Activated CD4-positive, alpha-beta memory T cell treated with anti-CD3 and anti-CD28 coated beads, Interleukin-2, amount 10 ng/mL, durations not matched to agents 7 days and 5 days (primary cell): ENCODE data around the gene TMEM250. TPM values are rescaled to one million over a fixed set of nuclear protein-coding genes. Genes with fewer than 3 reads are reported as not detected.
A peak's percentile ranks its signal among the peaks of the same experiment; 100 is the strongest.

Experiments used
- CTCF ChIA-PET: fragments of 350-600 bp; sonication (Branson Sonifier 250); formaldehyde crosslinking; loops from one replicate; lab custom pipeline; 2021; ENCODE audit warnings: antibody characterized with exemption, inconsistent platforms; lab: Charles Lee
- POLR2A ChIA-PET: fragments of 350-600 bp; sonication (Branson Sonifier 250); formaldehyde crosslinking; loops from one replicate; lab custom pipeline; 2021; ENCODE audit warnings: antibody characterized with exemption; lab: Charles Lee
- DNase-seq: peaks from one replicate; pipeline ENCODE4 v3.0.0-alpha.2; 2020
- H3K27ac Mint-ChIP-seq: one replicate; pipeline ENCODE4 v1.8.0; 2021; ENCODE audit warnings: mild to moderate bottlenecking, mixed read lengths
- H3K27me3 Mint-ChIP-seq: one replicate; pipeline ENCODE4 v1.8.0; 2021; ENCODE audit warnings: mixed read lengths
- H3K36me3 Mint-ChIP-seq: one replicate; pipeline ENCODE4 v1.8.0; 2021; ENCODE audit warnings: low read depth, mixed read lengths
- H3K4me1 Mint-ChIP-seq: one replicate; pipeline ENCODE4 v1.8.0; 2021; ENCODE audit warnings: mixed read lengths
- H3K4me3 Mint-ChIP-seq: one replicate; pipeline ENCODE4 v1.8.0; 2021; ENCODE audit warnings: mild to moderate bottlenecking, mixed read lengths
- H3K9me3 Mint-ChIP-seq: one replicate; pipeline ENCODE4 v1.8.0; 2021; ENCODE audit warnings: mixed read lengths
- total RNA-seq, 2 experiments: library from RNA; stranded (reverse); gene quantifications; one replicate each; pipeline ENCODE4 v1.2.3, GENCODE V29; 2021

The TMEM250 gene
- total RNA-seq, 2 experiments from 2014 or later: 47.0 to 49.0 TPM

DNA sequence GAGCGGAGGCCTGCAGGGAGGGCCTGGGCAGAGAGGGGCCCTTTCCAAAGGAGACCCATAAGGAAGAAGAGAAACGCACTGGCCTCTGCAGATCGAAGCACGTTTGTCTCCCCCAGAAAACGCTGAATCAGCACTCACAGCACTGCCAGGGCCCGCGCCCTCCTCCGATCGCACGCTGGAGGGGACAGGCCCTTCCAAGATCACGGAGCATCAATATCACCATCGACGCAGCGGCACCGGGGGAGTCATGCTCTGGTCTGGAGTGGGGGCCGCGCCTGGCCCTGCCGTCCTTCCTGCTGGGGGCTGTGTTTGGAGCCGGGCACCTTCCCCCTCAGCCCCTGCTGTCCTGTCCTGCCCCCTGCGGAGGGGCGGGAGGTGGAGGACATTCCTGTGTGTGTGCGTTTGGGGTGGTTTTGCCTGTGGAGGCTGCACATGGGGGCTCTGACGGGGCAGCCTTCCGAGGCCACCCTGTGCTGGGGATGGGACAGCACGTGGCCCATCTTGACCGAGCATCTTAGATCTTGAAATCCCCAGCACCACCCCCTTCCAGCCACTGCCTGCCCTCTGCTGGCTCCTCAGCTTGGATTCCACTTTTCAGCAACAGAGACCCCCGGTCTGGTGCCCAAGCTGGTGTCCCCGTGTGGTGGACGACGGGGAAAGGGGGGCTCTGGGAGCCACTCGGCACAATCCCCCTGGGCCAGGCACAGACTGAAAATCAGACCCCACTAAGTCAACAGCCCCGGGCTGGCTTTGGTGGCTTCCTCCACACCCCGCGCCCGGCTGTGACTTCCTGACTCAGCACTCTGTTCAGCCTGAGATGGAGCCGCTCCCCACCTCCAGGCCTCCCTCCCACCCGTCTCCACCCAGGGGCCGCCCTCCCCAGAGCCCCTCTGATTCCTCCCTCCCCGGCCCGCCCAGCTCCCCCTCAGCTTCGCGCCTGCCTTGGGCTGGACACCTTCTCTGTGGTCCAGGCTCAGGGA is 8.3 kb downstream of the TMEM250 start:
- Mint-ChIP-seq H3K4me1 (peaks cover 89% of the 10 kb centered on the region), H3K27me3 (no peaks in the 10 kb centered on the region), H3K4me3 (peak overlapping the region; percentile 86), H3K27ac (peak overlapping the region; percentile 99), H3K9me3 (no peaks in the 10 kb centered on the region), H3K36me3 (peaks cover 12% of the 10 kb centered on the region)
- DNase-seq: peak; percentile 56
- CTCF ChIA-PET: interaction anchor here (0.9 to 2.2 kb wide), 7 partner anchors 7 to 143 kb away, joined by 3 to 9 read pairs (median 4); no protein-coding TSS in a partner anchor
- POLR2A ChIA-PET: interaction anchor here (1.3 to 8.7 kb wide), 8 partner anchors 8 to 253 kb away, joined by 5 to 123 read pairs (median 6); partner anchors contain the start of genes DNLZ, NACC2 and TMEM250

DNA sequence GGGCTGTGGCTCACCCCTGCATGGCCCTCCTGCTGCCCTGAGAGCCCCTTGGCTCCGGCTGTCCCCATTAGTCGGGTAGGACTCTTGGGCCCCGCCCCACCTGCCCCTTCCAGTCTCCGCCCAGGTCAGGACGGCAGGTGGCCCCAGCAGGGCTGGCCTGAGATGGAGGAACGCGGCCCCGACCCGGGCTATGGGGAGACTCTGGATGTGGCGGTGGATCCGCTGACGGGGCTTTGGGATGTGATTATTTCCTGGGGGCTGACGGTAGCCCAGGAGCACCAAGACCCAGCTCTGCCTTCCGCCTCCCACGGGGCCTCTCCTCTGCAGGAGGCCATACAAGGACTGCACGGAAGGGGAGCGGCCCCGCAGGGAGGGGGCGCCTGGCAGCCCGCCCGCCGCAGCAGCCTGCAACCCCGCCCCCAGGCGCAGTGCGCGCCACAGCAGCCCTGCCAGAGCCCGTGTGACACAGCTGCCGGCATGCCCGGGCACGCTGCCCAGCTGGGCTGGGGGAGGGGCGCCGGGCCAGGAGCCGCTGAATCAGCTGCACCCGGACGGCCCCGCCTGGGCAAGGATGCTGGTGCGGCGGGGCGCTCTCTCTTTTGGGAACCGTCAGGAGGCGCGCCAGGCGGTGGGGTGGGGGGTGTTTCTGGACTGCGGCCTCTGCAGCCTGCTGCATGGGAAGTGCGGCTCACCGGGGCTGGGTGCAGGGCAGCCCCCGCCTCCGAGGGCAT is 9.2 kb downstream of the TMEM250 start:
- H3K27me3 Mint-ChIP-seq: no peaks in the 10 kb centered on the region
- H3K9me3 Mint-ChIP-seq: no peaks in the 10 kb centered on the region
- DNase-seq: peak; percentile 96
- ChIA-PET CTCF (interaction anchor here (0.9 to 2.2 kb wide), 6 partner anchors 8 to 142 kb away, joined by 3 to 9 read pairs (median 4); no protein-coding TSS in a partner anchor), POLR2A (interaction anchor here (1.2 to 8.7 kb wide), 9 partner anchors 8 to 254 kb away, joined by 3 to 123 read pairs (median 6); partner anchors contain the start of genes DNLZ, NACC2 and TMEM250)
- H3K4me1 Mint-ChIP-seq: peaks cover 83% of the 10 kb centered on the region
- peaks cover 4% of the 10 kb centered on the region for H3K36me3 Mint-ChIP-seq
- H3K4me3 Mint-ChIP-seq: peak overlapping the region; percentile 86
- peak overlapping the region; percentile 99 for H3K27ac Mint-ChIP-seq

DNA sequence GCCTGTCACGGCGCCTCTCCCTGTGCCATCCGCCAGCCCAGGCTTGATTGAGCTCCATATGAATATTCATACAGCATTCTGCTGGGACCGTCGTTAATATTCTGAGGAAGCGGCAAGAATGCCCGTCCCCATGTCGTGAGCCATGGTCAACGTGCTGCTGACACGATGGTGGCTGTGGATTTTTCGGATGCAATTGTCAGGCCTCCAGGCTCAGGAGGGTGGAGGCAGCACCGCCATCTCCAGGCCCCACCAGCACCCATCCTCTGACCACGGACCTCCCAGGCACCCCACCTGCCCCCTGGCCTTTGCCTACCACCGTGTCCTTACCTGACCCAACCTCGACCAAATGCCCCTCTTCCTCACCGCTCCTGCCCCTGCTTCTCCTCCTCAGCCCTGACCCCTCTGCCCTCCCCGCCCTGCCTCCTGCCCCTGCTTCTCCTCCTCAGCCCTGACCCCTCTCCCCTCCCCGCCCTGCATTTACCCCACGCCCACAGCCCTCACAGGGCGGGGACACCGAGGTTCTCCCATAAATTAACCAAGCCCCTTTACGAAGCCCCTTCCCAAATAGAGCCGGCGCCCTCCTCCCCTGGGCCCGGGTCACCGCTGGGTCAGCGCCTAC is 9.9 kb downstream of the TMEM250 start:
- POLR2A ChIA-PET: interaction anchor here (1.2 to 8.7 kb wide), 8 partner anchors 9 to 255 kb away, joined by 3 to 123 read pairs (median 6); partner anchors contain the start of genes DNLZ, NACC2 and TMEM250
- H3K27ac Mint-ChIP-seq: peak overlapping the region; percentile 89
- CTCF ChIA-PET: interaction anchor here (1.0 to 2.2 kb wide), 4 partner anchors 9 to 142 kb away, joined by 3 to 9 read pairs (median 6); no protein-coding TSS in a partner anchor
- H3K4me3 Mint-ChIP-seq: peak overlapping the region; percentile 82
- H3K36me3 Mint-ChIP-seq: peaks cover 4% of the 10 kb centered on the region
- DNase-seq: no peak
- no peaks in the 10 kb centered on the region for H3K9me3 Mint-ChIP-seq
- H3K4me1 Mint-ChIP-seq: peaks cover 75% of the 10 kb centered on the region
- H3K27me3 Mint-ChIP-seq: no peaks in the 10 kb centered on the region

DNA sequence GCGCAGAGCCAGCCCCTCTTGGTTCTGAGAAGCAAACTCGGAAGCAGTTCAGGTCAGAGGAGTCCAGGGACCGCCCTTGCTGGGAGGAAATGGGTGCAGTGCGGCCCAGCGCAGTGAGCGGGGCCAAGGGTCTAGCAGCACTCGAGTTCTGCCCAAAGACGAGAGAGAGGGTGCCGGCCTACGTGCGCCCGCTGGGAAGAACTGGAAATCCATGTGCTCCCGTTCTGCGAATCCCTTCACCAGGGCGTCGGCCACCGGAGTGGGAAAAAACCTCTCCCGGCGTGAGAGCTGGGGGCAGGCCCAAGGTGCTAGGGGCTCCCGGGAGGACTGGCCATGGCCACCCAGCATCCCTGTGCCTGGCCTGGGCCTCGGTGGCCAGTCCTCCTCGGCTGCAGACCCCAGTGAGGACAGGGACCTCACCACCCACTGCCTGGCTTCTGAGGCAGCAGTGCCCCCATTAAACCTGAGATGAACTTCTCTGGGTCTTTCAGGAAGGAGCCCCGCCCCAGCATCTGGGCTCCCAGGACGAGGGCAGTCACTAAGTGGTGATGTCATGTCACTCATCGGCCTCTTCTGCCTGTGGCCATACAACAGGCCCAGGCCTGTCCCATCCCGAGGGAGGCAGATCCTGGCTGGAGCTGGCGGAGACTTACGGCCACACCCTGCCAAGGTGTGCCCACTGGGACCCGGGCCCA is 10.6 kb downstream of the TMEM250 start:
- DNase-seq: no peak
- Mint-ChIP-seq H3K9me3 (no peaks in the 10 kb centered on the region), H3K27me3 (no peaks in the 10 kb centered on the region), H3K4me3 (peak overlapping the region; percentile 82), H3K36me3 (peaks cover 4% of the 10 kb centered on the region), H3K27ac (peak overlapping the region; percentile 94), H3K4me1 (peaks cover 69% of the 10 kb centered on the region)
- CTCF ChIA-PET: interaction anchor here (1.0 kb wide), 1 partner anchor 18 kb away, joined by 4 read pairs; no protein-coding TSS in a partner anchor
- POLR2A ChIA-PET: interaction anchor here (0.8 to 8.7 kb wide), 5 partner anchors 10 to 119 kb away, joined by 3 to 123 read pairs (median 6); partner anchors contain the start of genes NACC2 and TMEM250

DNA sequence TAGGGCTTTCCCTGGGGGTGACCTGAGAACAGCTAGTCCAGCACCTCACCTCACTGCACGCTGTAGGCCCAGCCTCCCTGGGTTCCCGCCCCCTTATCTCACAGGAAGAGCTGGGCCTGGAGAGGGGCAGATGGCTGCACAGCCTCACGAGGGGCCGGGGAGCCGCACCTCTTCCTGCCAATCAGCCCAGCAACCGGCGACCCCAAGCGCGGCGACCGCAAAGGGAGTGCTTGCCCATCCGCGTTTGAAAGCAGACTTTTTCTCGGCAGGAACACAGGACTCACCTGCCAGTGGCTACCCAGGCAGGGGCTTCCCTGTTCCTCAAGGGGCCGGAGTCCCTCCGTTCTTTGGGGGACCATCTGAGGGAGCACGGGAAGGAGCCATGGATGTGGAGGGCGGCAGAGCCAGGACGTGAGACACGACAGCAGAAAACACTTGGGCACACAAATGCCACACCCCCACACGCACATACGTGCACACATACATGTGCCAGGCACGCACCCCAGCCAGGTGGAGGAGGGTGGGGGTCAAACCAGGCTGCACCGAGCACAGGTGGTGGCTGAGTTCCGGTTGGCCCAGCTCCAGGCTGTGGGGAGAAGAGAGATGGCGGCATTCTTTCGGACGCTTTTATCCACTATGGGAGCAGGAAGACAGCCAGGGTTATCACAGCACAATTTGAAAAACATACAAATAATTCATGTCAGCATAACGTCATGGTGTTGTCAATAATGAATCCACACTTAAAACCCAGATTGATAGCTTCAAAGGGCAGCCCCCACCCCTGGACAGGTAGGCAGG is 11.3 kb downstream of the TMEM250 start:
- peak; percentile 74 for DNase-seq
- Mint-ChIP-seq H3K9me3 (no peaks in the 10 kb centered on the region), H3K27me3 (no peaks in the 10 kb centered on the region), H3K4me3 (peak overlapping the region; percentile 70), H3K27ac (peak overlapping the region; percentile 94), H3K4me1 (peaks cover 62% of the 10 kb centered on the region), H3K36me3 (peaks cover 4% of the 10 kb centered on the region)
- POLR2A ChIA-PET: interaction anchor here (0.8 to 8.7 kb wide), 4 partner anchors 11 to 18 kb away, joined by 3 to 123 read pairs (median 27); partner anchors contain the start of genes NACC2 and TMEM250
- CTCF ChIA-PET: interaction anchor here (1.0 to 2.2 kb wide), 3 partner anchors 10 to 18 kb away, joined by 4 to 8 read pairs (median 7); partner anchors contain the start of gene TMEM250

DNA sequence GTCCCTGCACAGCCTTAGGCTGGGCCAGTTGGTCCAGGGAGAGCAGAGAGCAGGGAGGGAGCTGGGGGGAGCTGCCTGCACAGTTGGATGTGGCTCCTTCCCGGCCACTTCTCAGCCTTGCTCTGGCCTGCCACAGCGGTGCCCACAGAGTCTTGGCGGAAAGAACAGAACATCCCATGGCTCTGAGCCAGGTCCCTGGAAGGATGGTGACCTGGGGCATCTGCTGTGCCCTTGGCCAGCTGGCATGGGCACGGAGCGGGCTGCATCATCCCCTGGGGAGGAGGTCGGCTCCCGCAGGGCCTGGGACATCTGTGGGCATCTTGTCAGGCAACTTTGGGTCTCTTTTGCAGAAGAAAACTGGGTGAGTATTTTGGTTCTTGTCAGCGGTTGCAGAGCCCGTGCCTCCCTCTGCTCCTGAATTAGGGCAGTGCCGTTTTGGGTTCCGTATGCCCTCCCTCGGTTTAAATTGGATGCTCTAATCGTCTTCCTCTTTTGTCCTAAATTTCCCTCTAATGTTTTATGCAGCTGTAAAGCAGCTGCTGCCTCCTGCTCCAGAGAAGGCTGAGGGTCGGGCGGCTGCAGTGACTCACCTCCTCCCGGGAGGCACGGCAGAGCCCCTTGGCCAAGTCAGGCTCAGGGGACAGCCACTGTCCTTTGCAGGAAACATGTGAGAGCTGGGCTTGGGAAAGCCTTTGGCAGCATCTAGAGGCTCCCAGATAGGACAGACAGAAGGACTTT is 13.1 kb downstream of the TMEM250 start:
- no peaks in the 10 kb centered on the region for H3K27me3 Mint-ChIP-seq
- ChIA-PET POLR2A (interaction anchor here (1.2 to 8.7 kb wide), 4 partner anchors 10 to 16 kb away, joined by 3 to 123 read pairs (median 27); partner anchors contain the start of genes NACC2 and TMEM250), CTCF (interaction anchor here (1.9 to 2.2 kb wide), 2 partner anchors 12 to 17 kb away, joined by 7 to 8 read pairs; partner anchors contain the start of gene TMEM250)
- H3K4me3 Mint-ChIP-seq: no peak overlapping the region
- DNase-seq: no peak
- peaks cover 4% of the 10 kb centered on the region for H3K36me3 Mint-ChIP-seq
- peaks cover 44% of the 10 kb centered on the region for H3K4me1 Mint-ChIP-seq
- H3K9me3 Mint-ChIP-seq: no peaks in the 10 kb centered on the region
- no peak overlapping the region for H3K27ac Mint-ChIP-seq

DNA sequence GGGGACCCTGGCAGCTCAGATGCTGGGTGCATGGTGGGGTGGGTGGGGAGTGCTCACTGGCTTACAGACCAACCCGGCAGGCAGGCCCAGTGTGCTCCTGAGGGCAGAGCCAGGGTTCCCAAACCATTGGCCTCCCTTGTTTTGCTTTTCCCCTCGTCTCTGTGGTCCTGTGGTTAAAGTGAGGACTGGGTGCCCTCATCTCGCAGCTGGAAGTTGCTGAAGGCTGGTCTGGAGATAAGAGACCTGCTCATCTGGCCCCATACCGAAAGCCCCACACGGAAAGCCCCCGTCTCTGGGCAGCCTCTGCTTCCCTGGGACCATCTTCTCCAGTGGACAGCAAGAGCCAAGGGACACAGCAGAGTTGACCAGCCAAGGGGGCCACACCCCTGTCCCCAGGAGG is 13.8 kb downstream of the TMEM250 start:
- no peak overlapping the region for H3K27ac Mint-ChIP-seq
- no peaks in the 10 kb centered on the region for H3K9me3 Mint-ChIP-seq
- ChIA-PET CTCF (no interaction called here), POLR2A (interaction anchor here (0.7 to 8.7 kb wide), 2 partner anchors 8 to 9 kb away, joined by 3 to 123 read pairs; partner anchors contain the start of gene NACC2)
- no peaks in the 10 kb centered on the region for H3K36me3 Mint-ChIP-seq
- peaks cover 39% of the 10 kb centered on the region for H3K4me1 Mint-ChIP-seq
- no peaks in the 10 kb centered on the region for H3K27me3 Mint-ChIP-seq
- DNase-seq: no peak
- no peak overlapping the region for H3K4me3 Mint-ChIP-seq

DNA sequence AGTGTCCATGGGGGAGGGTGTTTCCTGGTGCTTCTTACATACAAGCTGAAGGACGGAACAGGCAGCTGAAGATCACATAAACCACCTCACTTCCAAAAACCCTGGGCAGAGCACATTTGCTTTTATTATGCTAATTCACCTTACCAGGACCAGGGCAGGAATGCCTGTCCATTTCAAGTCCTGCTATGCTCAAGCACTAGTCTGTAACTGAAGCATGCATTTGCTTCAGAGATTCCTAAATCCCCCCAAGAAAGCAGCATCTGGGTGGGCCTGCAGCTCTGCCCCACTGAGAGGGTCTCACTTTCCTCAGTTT is 14.2 kb downstream of the TMEM250 start:
- no peaks in the 10 kb centered on the region for H3K36me3 Mint-ChIP-seq
- H3K9me3 Mint-ChIP-seq: no peaks in the 10 kb centered on the region
- H3K4me1 Mint-ChIP-seq: peaks cover 37% of the 10 kb centered on the region
- H3K27me3 Mint-ChIP-seq: no peaks in the 10 kb centered on the region
- no peak for DNase-seq
- ChIA-PET CTCF (no interaction called here), POLR2A (interaction anchor here (0.7 to 8.7 kb wide), 2 partner anchors 9 kb away, joined by 3 to 123 read pairs; partner anchors contain the start of gene NACC2)
- H3K27ac Mint-ChIP-seq: no peak overlapping the region
- H3K4me3 Mint-ChIP-seq: no peak overlapping the region

DNA sequence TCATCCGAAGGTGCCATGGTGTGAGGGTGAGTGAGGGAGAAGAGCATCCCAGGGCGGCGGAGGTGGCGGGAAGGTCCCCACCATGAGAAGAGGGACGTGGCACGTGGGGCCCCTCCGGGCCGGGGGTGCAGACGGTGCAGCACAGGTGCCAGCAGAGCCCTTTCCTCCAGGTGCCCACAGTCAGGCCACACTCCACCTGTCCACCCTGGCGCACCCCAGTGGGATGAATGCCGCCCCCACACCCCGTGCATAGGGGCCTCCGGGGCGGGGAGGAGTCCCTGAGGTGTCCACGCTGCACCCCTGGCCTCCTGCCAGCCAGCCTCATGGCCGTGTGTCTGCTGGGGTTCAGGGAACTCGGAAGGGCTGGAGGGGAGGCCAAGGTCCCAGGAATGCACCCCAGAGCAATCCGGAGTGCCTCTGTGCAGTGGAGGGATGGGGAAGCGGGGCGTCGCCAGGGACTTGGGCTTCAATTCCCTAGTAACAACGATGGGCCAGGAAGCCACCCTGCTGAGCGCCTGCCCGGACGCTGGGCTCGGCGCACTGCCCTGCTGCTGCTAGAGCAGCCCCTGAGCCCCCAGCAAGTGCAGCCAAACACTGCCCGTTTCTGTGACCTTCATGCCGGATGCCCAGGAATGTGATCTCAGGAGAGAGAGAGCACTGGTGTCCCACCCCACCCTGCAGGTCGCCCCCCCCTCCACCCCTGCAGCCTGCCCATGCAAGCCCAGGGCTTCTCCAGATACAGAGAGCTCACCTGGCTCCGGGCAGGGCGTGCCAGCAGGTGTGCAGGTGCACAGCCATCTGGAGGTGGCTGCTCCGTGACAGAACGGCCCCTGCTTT is 14.8 kb downstream of the TMEM250 start:
- H3K4me3 Mint-ChIP-seq: no peak overlapping the region
- no peak for DNase-seq
- no peaks in the 10 kb centered on the region for H3K27me3 Mint-ChIP-seq
- POLR2A ChIA-PET: interaction anchor here (0.7 to 8.7 kb wide), 2 partner anchors 8 to 9 kb away, joined by 3 to 123 read pairs; partner anchors contain the start of gene NACC2
- no peaks in the 10 kb centered on the region for H3K36me3 Mint-ChIP-seq
- H3K4me1 Mint-ChIP-seq: peaks cover 38% of the 10 kb centered on the region
- no peak overlapping the region for H3K27ac Mint-ChIP-seq
- CTCF ChIA-PET: no interaction called here
- H3K9me3 Mint-ChIP-seq: no peaks in the 10 kb centered on the region
